WTC11 (cell line): Measurements from ENCODE around the gene CCDC80.

Source experiments
- CREB1 ChIP-seq: sonication (generic); formaldehyde crosslinking; IDR thresholded peaks from 2 replicates; pipeline ENCODE4 v1.8.0; 2023; ENCODE audit warnings: mild to moderate bottlenecking, missing genetic modification reagents
- FOXJ3 ChIP-seq: sonication (generic); formaldehyde crosslinking; IDR thresholded peaks from 2 replicates; pipeline ENCODE4 v1.9.0; 2021; ENCODE audit warnings: missing genetic modification reagents, mild to moderate bottlenecking, borderline replicate concordance
- IRF2 ChIP-seq: sonication (generic); formaldehyde crosslinking; IDR thresholded peaks from 2 replicates; pipeline ENCODE4 v1.8.0; 2022; ENCODE audit warnings: low read depth, missing genetic modification reagents, borderline replicate concordance
- NFYB ChIP-seq: sonication (generic); formaldehyde crosslinking; conservative IDR thresholded peaks from 2 replicates; pipeline ENCODE4 v1.8.0; 2022; ENCODE audit warnings: low read depth, missing genetic modification reagents
- PRRX2 ChIP-seq: fragments of 250-450 bp; sonication (Bioruptor Pico); IDR thresholded peaks from 2 replicates; pipeline ENCODE4 v1.8.0; 2021; ENCODE audit warnings: mild to moderate bottlenecking
- SP1 ChIP-seq: sonication (generic); formaldehyde crosslinking; conservative IDR thresholded peaks from 2 replicates; pipeline ENCODE4 v1.8.1; 2022; ENCODE audit warnings: missing genetic modification reagents
- TCF7 ChIP-seq: sonication (generic); formaldehyde crosslinking; IDR thresholded peaks from 2 replicates; pipeline ENCODE4 v1.8.0; 2022; ENCODE audit warnings: mild to moderate bottlenecking, low read depth, missing genetic modification reagents, moderate library complexity
- TEAD4 ChIP-seq: sonication (generic); formaldehyde crosslinking; IDR thresholded peaks from 2 replicates; pipeline ENCODE4 v1.8.0; 2022; ENCODE audit warnings: mild to moderate bottlenecking, missing genetic modification reagents
- TF ChIP-seq, protein P1 (sequence below): fragments of 200-600 bp; IDR thresholded peaks from 2 replicates; pipeline ENCODE4 v1.8.0; 2022; ENCODE audit warnings: antibody characterized with exemption
- TF ChIP-seq, protein P2 (sequence below): sonication (generic); formaldehyde crosslinking; IDR thresholded peaks from 2 replicates; pipeline ENCODE4 v1.8.0; 2022; ENCODE audit warnings: mild to moderate bottlenecking, missing genetic modification reagents
- TF ChIP-seq, protein P3 (sequence below): sonication (generic); formaldehyde crosslinking; IDR thresholded peaks from 2 replicates; pipeline ENCODE4 v1.8.1; 2023; ENCODE audit warnings: mild to moderate bottlenecking, missing genetic modification reagents
- TF ChIP-seq, protein P4 (sequence below): sonication (generic); formaldehyde crosslinking; IDR thresholded peaks from 2 replicates; pipeline ENCODE4 v1.8.0; 2022; ENCODE audit warnings: mild to moderate bottlenecking, missing genetic modification reagents
- TF ChIP-seq, protein P5 (sequence below): sonication (generic); formaldehyde crosslinking; IDR thresholded peaks from 2 replicates; pipeline ENCODE4 v1.8.1; 2022; ENCODE audit warnings: low read depth, mild to moderate bottlenecking, moderate library complexity, missing genetic modification reagents, borderline replicate concordance
- TF ChIP-seq, protein P6 (sequence below): fragments of 250-450 bp; sonication (Bioruptor Pico); IDR thresholded peaks from 2 replicates; pipeline ENCODE4 v1.9.0; 2021; ENCODE audit warnings: mild to moderate bottlenecking, borderline replicate concordance

DNA sequence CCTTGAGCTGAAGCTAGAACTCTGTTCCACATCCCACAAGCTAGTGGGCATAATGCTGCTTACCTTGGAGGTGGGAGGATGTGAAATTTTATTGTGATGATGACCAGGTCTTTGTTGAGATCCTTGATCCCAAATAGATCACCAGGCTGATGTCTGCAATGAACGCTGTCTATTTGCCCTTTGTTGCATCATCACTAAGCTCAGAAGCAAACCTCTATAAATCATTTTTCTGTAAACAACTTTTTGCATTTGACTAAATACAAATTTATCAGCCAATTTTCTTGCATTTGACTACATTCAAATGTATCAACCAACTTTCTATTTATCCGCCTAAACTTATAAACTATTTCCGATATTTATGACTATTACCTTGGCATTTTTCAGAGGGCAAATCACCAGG, 9.7 kb downstream of the CCDC80 start:
- TF ChIP-seq FOXJ3 (CRISPR knock-in tag) = no peak
- no peak for TF ChIP-seq NFYB (CRISPR knock-in tag)
- TF ChIP-seq, protein P1, sequence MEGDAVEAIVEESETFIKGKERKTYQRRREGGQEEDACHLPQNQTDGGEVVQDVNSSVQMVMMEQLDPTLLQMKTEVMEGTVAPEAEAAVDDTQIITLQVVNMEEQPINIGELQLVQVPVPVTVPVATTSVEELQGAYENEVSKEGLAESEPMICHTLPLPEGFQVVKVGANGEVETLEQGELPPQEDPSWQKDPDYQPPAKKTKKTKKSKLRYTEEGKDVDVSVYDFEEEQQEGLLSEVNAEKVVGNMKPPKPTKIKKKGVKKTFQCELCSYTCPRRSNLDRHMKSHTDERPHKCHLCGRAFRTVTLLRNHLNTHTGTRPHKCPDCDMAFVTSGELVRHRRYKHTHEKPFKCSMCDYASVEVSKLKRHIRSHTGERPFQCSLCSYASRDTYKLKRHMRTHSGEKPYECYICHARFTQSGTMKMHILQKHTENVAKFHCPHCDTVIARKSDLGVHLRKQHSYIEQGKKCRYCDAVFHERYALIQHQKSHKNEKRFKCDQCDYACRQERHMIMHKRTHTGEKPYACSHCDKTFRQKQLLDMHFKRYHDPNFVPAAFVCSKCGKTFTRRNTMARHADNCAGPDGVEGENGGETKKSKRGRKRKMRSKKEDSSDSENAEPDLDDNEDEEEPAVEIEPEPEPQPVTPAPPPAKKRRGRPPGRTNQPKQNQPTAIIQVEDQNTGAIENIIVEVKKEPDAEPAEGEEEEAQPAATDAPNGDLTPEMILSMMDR = no peak
- TF ChIP-seq IRF2 = no peak
- TF ChIP-seq, protein P2, sequence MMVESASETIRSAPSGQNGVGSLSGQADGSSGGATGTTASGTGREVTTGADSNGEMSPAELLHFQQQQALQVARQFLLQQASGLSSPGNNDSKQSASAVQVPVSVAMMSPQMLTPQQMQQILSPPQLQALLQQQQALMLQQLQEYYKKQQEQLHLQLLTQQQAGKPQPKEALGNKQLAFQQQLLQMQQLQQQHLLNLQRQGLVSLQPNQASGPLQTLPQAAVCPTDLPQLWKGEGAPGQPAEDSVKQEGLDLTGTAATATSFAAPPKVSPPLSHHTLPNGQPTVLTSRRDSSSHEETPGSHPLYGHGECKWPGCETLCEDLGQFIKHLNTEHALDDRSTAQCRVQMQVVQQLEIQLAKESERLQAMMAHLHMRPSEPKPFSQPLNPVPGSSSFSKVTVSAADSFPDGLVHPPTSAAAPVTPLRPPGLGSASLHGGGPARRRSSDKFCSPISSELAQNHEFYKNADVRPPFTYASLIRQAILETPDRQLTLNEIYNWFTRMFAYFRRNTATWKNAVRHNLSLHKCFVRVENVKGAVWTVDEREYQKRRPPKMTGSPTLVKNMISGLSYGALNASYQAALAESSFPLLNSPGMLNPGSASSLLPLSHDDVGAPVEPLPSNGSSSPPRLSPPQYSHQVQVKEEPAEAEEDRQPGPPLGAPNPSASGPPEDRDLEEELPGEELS (CRISPR knock-in tag) = no peak
- no peak for TF ChIP-seq SP1
- TF ChIP-seq, protein P3, sequence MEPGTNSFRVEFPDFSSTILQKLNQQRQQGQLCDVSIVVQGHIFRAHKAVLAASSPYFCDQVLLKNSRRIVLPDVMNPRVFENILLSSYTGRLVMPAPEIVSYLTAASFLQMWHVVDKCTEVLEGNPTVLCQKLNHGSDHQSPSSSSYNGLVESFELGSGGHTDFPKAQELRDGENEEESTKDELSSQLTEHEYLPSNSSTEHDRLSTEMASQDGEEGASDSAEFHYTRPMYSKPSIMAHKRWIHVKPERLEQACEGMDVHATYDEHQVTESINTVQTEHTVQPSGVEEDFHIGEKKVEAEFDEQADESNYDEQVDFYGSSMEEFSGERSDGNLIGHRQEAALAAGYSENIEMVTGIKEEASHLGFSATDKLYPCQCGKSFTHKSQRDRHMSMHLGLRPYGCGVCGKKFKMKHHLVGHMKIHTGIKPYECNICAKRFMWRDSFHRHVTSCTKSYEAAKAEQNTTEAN (CRISPR knock-in tag) = no peak
- TF ChIP-seq TCF7 (CRISPR knock-in tag) = no peak
- TF ChIP-seq, protein P4, sequence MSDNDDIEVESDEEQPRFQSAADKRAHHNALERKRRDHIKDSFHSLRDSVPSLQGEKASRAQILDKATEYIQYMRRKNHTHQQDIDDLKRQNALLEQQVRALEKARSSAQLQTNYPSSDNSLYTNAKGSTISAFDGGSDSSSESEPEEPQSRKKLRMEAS (CRISPR knock-in tag) = no peak
- TF ChIP-seq PRRX2 (CRISPR knock-in tag) = no peak
- no peak for TF ChIP-seq CREB1 (CRISPR knock-in tag)
- no peak for TF ChIP-seq TEAD4 (CRISPR knock-in tag)
- TF ChIP-seq, protein P5, sequence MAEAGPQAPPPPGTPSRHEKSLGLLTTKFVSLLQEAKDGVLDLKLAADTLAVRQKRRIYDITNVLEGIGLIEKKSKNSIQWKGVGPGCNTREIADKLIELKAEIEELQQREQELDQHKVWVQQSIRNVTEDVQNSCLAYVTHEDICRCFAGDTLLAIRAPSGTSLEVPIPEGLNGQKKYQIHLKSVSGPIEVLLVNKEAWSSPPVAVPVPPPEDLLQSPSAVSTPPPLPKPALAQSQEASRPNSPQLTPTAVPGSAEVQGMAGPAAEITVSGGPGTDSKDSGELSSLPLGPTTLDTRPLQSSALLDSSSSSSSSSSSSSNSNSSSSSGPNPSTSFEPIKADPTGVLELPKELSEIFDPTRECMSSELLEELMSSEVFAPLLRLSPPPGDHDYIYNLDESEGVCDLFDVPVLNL (CRISPR knock-in tag) = no peak
- TF ChIP-seq, protein P6, sequence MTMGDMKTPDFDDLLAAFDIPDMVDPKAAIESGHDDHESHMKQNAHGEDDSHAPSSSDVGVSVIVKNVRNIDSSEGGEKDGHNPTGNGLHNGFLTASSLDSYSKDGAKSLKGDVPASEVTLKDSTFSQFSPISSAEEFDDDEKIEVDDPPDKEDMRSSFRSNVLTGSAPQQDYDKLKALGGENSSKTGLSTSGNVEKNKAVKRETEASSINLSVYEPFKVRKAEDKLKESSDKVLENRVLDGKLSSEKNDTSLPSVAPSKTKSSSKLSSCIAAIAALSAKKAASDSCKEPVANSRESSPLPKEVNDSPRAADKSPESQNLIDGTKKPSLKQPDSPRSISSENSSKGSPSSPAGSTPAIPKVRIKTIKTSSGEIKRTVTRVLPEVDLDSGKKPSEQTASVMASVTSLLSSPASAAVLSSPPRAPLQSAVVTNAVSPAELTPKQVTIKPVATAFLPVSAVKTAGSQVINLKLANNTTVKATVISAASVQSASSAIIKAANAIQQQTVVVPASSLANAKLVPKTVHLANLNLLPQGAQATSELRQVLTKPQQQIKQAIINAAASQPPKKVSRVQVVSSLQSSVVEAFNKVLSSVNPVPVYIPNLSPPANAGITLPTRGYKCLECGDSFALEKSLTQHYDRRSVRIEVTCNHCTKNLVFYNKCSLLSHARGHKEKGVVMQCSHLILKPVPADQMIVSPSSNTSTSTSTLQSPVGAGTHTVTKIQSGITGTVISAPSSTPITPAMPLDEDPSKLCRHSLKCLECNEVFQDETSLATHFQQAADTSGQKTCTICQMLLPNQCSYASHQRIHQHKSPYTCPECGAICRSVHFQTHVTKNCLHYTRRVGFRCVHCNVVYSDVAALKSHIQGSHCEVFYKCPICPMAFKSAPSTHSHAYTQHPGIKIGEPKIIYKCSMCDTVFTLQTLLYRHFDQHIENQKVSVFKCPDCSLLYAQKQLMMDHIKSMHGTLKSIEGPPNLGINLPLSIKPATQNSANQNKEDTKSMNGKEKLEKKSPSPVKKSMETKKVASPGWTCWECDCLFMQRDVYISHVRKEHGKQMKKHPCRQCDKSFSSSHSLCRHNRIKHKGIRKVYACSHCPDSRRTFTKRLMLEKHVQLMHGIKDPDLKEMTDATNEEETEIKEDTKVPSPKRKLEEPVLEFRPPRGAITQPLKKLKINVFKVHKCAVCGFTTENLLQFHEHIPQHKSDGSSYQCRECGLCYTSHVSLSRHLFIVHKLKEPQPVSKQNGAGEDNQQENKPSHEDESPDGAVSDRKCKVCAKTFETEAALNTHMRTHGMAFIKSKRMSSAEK (CRISPR knock-in tag) = no peak
